ENCODE results near the gene CPSF2.

The CPSF2 gene

DNA sequence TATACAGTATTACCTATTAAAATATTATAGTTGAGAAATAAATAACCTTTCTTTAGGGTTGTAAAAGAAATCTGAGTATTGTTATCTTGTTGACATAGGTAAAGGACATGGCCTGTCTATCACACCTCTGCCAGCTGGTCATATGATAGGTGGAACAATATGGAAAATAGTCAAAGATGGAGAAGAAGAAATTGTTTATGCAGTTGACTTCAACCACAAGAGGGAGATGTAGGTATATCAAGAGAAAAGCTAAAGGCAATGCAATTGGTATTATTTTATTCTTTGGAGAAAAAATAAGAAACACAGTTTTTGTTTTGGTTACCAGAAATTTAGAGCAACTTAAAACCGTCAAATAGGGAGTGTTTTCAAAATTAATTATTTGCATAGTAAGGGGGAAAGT is 13.5 kb downstream of the CPSF2 start:
- H3K9me3 ChIP-seq (ENCODE audit: low read length) = no peaks in the 10 kb centered on the region
- H3F3A ChIP-seq (ENCODE audit: insufficient read depth, low read length) = no peaks in the 10 kb centered on the region
- peaks cover 91% of the 10 kb centered on the region for H3K36me3 ChIP-seq (ENCODE audit: insufficient read depth, low read length)
- no peaks in the 10 kb centered on the region for H3K27me3 ChIP-seq (ENCODE audit: insufficient read depth, low read length)
- H3K9me2 ChIP-seq (ENCODE audit: low read depth, low read length) = no peaks in the 10 kb centered on the region
- TF ChIP-seq EZH2 (IDR thresholded peaks at IDR 0.05; ENCODE audit: borderline replicate concordance, low read length) = no peak
- TF ChIP-seq, protein P1, sequence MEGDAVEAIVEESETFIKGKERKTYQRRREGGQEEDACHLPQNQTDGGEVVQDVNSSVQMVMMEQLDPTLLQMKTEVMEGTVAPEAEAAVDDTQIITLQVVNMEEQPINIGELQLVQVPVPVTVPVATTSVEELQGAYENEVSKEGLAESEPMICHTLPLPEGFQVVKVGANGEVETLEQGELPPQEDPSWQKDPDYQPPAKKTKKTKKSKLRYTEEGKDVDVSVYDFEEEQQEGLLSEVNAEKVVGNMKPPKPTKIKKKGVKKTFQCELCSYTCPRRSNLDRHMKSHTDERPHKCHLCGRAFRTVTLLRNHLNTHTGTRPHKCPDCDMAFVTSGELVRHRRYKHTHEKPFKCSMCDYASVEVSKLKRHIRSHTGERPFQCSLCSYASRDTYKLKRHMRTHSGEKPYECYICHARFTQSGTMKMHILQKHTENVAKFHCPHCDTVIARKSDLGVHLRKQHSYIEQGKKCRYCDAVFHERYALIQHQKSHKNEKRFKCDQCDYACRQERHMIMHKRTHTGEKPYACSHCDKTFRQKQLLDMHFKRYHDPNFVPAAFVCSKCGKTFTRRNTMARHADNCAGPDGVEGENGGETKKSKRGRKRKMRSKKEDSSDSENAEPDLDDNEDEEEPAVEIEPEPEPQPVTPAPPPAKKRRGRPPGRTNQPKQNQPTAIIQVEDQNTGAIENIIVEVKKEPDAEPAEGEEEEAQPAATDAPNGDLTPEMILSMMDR (IDR thresholded peaks at IDR 0.05; ENCODE audit: low read length) = peak; percentile 47
- H3K4me3 ChIP-seq (ENCODE audit: low read depth, low read length, poor library complexity, severe bottlenecking) = no peak overlapping the region
- no peaks in the 10 kb centered on the region for H3K79me2 ChIP-seq (ENCODE audit: insufficient read depth, low read length)
- no peak overlapping the region for H3K4me2 ChIP-seq (ENCODE audit: low read length)
- H3K27ac ChIP-seq (ENCODE audit: low read depth, low read length, poor library complexity, severe bottlenecking) = no peak overlapping the region
- H3K9ac ChIP-seq (ENCODE audit: low read length) = no peak overlapping the region
- no peaks in the 10 kb centered on the region for H4K20me1 ChIP-seq (ENCODE audit: insufficient read depth, low read length)
- no peaks in the 10 kb centered on the region for H3K4me1 ChIP-seq (ENCODE audit: insufficient read depth, low read length, severe bottlenecking)
- H2AFZ ChIP-seq (ENCODE audit: low read length) = no peak overlapping the region

DNA sequence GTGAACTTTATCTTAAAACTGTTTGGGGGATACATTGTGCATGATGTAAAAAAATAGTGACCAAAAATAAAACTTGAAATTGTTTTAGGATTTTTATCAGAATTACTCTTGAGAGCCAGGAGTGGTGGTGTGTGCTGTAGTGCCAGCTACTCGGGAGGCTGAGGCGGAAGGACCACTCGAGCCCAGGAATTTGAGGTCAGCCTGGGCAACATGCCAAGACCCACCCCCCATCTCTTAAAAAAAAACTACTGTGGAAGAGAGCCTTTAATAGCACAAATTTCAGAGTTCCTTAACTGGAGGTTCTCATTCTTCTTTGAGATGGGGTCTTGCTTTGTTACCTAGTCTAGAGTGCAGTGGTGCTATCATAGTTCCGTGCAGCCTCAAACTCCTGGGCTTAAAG is 21.5 kb downstream of the CPSF2 start:
- Histone ChIP-seq H3K79me2 (ENCODE audit: insufficient read depth, low read length) (0 out of 2 replicates have a peak, but pooled peaks cover 2% of the 10 kb centered on the region), H3K9me2 (ENCODE audit: low read depth, low read length) (no peaks in the 10 kb centered on the region), H3K27ac (ENCODE audit: low read depth, low read length, poor library complexity, severe bottlenecking) (no peak overlapping the region), H2AFZ (ENCODE audit: low read length) (no peak overlapping the region), H3K9me3 (ENCODE audit: low read length) (no peaks in the 10 kb centered on the region), H3K4me2 (ENCODE audit: low read length) (no peak overlapping the region), H3F3A (ENCODE audit: insufficient read depth, low read length) (no peaks in the 10 kb centered on the region), H3K4me3 (ENCODE audit: low read depth, low read length, poor library complexity, severe bottlenecking) (no peak overlapping the region), H3K4me1 (ENCODE audit: insufficient read depth, low read length, severe bottlenecking) (no peaks in the 10 kb centered on the region), H3K27me3 (ENCODE audit: insufficient read depth, low read length) (no peaks in the 10 kb centered on the region), H3K36me3 (ENCODE audit: insufficient read depth, low read length) (peaks cover 92% of the 10 kb centered on the region), H4K20me1 (ENCODE audit: insufficient read depth, low read length) (no peaks in the 10 kb centered on the region; the same call in 1 of the 2 replicates), H3K9ac (ENCODE audit: low read length) (no peak overlapping the region)
- no peak for TF ChIP-seq EZH2 (IDR thresholded peaks at IDR 0.05; ENCODE audit: borderline replicate concordance, low read length)
- TF ChIP-seq, protein P1 (IDR thresholded peaks at IDR 0.05; ENCODE audit: low read length) = no peak

DNA sequence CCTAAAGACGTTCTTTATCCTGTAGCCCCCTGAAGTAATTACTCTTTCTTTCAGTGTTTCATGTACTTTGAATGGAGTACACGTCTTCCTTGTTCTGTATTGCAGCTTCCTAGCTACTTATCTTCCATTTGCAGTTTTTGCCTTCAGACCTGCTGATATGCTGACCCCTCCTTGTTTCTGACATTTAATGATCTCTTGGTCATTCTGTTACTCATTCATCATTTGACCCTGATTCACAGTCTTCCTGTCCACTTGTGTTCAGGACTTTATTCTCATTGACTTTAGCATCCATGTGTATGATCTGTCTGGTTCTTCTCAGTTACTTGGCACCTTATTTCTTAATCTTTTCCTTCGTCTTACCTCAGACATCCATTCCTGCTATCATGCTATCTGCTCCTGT is 22.2 kb downstream of the CPSF2 start:
- no peaks in the 10 kb centered on the region for H3K9me3 ChIP-seq (ENCODE audit: low read length)
- H3K4me1 ChIP-seq (ENCODE audit: insufficient read depth, low read length, severe bottlenecking) = no peaks in the 10 kb centered on the region
- H3K4me2 ChIP-seq (ENCODE audit: low read length) = no peak overlapping the region
- H3K36me3 ChIP-seq (ENCODE audit: insufficient read depth, low read length) = peaks cover 91% of the 10 kb centered on the region
- H3K27me3 ChIP-seq (ENCODE audit: insufficient read depth, low read length) = no peaks in the 10 kb centered on the region
- no peak overlapping the region for H3K9ac ChIP-seq (ENCODE audit: low read length)
- 0 out of 2 replicates have a peak, but pooled peaks cover 2% of the 10 kb centered on the region for H3K79me2 ChIP-seq (ENCODE audit: insufficient read depth, low read length)
- TF ChIP-seq EZH2 (IDR thresholded peaks at IDR 0.05; ENCODE audit: borderline replicate concordance, low read length) = no peak
- TF ChIP-seq, protein P1 (IDR thresholded peaks at IDR 0.05; ENCODE audit: low read length) = no peak
- no peaks in the 10 kb centered on the region for H3K9me2 ChIP-seq (ENCODE audit: low read depth, low read length)
- no peaks in the 10 kb centered on the region; the same call in 1 of the 2 replicates for H4K20me1 ChIP-seq (ENCODE audit: insufficient read depth, low read length)
- H3K4me3 ChIP-seq (ENCODE audit: low read depth, low read length, poor library complexity, severe bottlenecking) = no peak overlapping the region
- no peaks in the 10 kb centered on the region for H3F3A ChIP-seq (ENCODE audit: insufficient read depth, low read length)
- no peak overlapping the region for H3K27ac ChIP-seq (ENCODE audit: low read depth, low read length, poor library complexity, severe bottlenecking)
- H2AFZ ChIP-seq (ENCODE audit: low read length) = no peak overlapping the region

All from OCI-LY1 (cell line).